AG04449 (cell line): ENCODE results near the gene RGP1.

Experiments
- CTCF ChIA-PET: fragments of 350-600 bp; formaldehyde crosslinking; extraction: SDS; loops from one replicate; lab custom pipeline; 2021; ENCODE audit warnings: antibody characterized with exemption; lab: Yijun Ruan, JAX
- POLR2A ChIA-PET: fragments of 400-600, 350-600 bp; formaldehyde crosslinking; extraction: SDS; loops from one replicate; lab custom pipeline; 2020; ENCODE audit warnings: antibody characterized with exemption, inconsistent platforms; lab: Yijun Ruan, JAX
- DNase-seq: peaks from one replicate; pipeline ENCODE4 v3.0.0-alpha.2; 2010; ENCODE audit warnings: low read depth, low spot score
- H3K4me3 ChIP-seq: 2 replicates; pipeline ENCODE4 v1.5.1; 2011; ENCODE audit warnings: low read depth, mild to moderate bottlenecking, control low read depth, low read length
- TF ChIP-seq, protein P1 (sequence below): IDR thresholded peaks from one replicate; pipeline ENCODE4 v1.5.1; 2011; ENCODE audit warnings: mild to moderate bottlenecking, moderate library complexity, low read length, control low read depth, inconsistent platforms; ENCODE audit not compliant: insufficient read depth; ENCODE audit errors: missing control alignments

The RGP1 gene

DNA sequence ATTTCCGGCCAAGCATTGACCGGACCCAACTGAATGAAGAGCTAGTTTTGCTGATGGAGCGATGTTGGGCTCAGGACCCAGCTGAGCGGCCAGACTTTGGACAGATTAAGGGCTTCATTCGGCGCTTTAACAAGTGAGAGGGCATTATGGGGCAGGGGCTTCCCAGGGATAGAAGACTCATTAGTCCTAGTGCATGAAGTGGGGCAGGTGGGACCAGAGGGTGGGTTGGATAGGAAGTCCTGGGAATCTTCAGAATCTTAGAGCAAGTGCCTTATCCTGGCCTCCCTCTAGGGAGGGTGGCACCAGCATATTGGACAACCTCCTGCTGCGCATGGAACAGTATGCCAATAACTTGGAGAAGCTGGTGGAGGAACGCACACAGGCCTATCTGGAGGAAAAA lies 57.0 kb downstream of the RGP1 start:
- ChIA-PET CTCF (interaction anchor here (1.1 to 17.0 kb wide), 4 partner anchors 11 to 105 kb away, joined by 3 to 201 read pairs (median 5); partner anchors contain the start of gene NPR2), POLR2A (no interaction called here)
- DNase-seq: no peak
- no peak overlapping the region for H3K4me3 ChIP-seq
- TF ChIP-seq, protein P1, sequence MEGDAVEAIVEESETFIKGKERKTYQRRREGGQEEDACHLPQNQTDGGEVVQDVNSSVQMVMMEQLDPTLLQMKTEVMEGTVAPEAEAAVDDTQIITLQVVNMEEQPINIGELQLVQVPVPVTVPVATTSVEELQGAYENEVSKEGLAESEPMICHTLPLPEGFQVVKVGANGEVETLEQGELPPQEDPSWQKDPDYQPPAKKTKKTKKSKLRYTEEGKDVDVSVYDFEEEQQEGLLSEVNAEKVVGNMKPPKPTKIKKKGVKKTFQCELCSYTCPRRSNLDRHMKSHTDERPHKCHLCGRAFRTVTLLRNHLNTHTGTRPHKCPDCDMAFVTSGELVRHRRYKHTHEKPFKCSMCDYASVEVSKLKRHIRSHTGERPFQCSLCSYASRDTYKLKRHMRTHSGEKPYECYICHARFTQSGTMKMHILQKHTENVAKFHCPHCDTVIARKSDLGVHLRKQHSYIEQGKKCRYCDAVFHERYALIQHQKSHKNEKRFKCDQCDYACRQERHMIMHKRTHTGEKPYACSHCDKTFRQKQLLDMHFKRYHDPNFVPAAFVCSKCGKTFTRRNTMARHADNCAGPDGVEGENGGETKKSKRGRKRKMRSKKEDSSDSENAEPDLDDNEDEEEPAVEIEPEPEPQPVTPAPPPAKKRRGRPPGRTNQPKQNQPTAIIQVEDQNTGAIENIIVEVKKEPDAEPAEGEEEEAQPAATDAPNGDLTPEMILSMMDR: no peak
